ENCODE results near the gene TACR1. TPM values are rescaled to one million over a fixed set of nuclear protein-coding genes. Genes with fewer than 3 reads are reported as not detected.
"Not testable (repeated sequence)": the region's sequence is repeated elsewhere in the genome, so short reads cannot be mapped to it uniquely, and the experiment has no call there.

The TACR1 gene
- total and polyA plus RNA-seq, 3 experiments from 2014 or later: not detected

- no peak overlapping the region for H3K4me3 ChIP-seq (ENCODE audit: low read length)
- H3K9me3 ChIP-seq (ENCODE audit: low read length): no peaks in the 10 kb centered on the region
- H3K27me3 Mint-ChIP-seq: peaks cover 0 to 1% of the 10 kb centered on the region in 2 donors
- H3K27ac ChIP-seq (ENCODE audit: low read depth, low read length): no peak overlapping the region
- ChIA-PET POLR2A (no interaction called here), CTCF (no interaction called here)
- no peaks in the 10 kb centered on the region for H3K4me1 ChIP-seq (ENCODE audit: insufficient read depth, low read length)
- H3K27ac Mint-ChIP-seq: no peak overlapping the region
- no peak overlapping the region for H3K4me3 Mint-ChIP-seq
- H3K36me3 ChIP-seq (ENCODE audit: insufficient read depth, low read length): no peaks in the 10 kb centered on the region
- H3K36me3 Mint-ChIP-seq: no peaks in the 10 kb centered on the region
- no peaks in the 10 kb centered on the region for H3K4me1 Mint-ChIP-seq
- peaks cover 0 to 9% (median 7%) of the 10 kb centered on the region in 5 donors for H3K9me3 Mint-ChIP-seq
- DNase-seq: no peak
- H3K27me3 ChIP-seq (ENCODE audit: insufficient read depth, low read length, poor library complexity, severe bottlenecking): no peaks in the 10 kb centered on the region
Measured at GRCh38 chr2:75155115-75155514, 44.2 kb downstream of the TACR1 start.

GRCh38 chr2:75153221-75153620 is 46.1 kb downstream of the TACR1 start:
- no peaks in the 10 kb centered on the region for H3K4me1 Mint-ChIP-seq
- no peak overlapping the region for H3K27ac Mint-ChIP-seq
- no peaks in the 10 kb centered on the region for H3K36me3 Mint-ChIP-seq
- POLR2A ChIA-PET: no interaction called here
- no peaks in the 10 kb centered on the region for H3K4me1 ChIP-seq (ENCODE audit: insufficient read depth, low read length)
- H3K27me3 Mint-ChIP-seq: no peaks in the 10 kb centered on the region
- H3K27me3 ChIP-seq (ENCODE audit: insufficient read depth, low read length, poor library complexity, severe bottlenecking): no peaks in the 10 kb centered on the region
- CTCF ChIA-PET: no interaction called here
- DNase-seq: no peak
- no peak overlapping the region for H3K27ac ChIP-seq (ENCODE audit: low read depth, low read length)
- H3K9me3 Mint-ChIP-seq: peaks cover 0 to 15% (median 7%) of the 10 kb centered on the region in 5 donors
- H3K4me3 Mint-ChIP-seq: no peak overlapping the region
- no peaks in the 10 kb centered on the region for H3K36me3 ChIP-seq (ENCODE audit: insufficient read depth, low read length)
- no peaks in the 10 kb centered on the region for H3K9me3 ChIP-seq (ENCODE audit: low read length)
- H3K4me3 ChIP-seq (ENCODE audit: low read length): no peak overlapping the region

GRCh38 chr2:75152243-75152642 is 47.1 kb downstream of the TACR1 start:
- not testable (repeated sequence) for H3K4me3 ChIP-seq (ENCODE audit: low read length); H3K27ac Mint-ChIP-seq

GRCh38 chr2:75147884-75148283 is 51.4 kb downstream of the TACR1 start:
- H3K27ac ChIP-seq (ENCODE audit: low read depth, low read length); H3K36me3 ChIP-seq (ENCODE audit: insufficient read depth, low read length); H3K4me3 ChIP-seq (ENCODE audit: low read length); H3K4me3 Mint-ChIP-seq; H3K4me1 ChIP-seq (ENCODE audit: insufficient read depth, low read length); H3K27me3 Mint-ChIP-seq; DNase-seq; H3K36me3 Mint-ChIP-seq; H3K4me1 Mint-ChIP-seq; H3K9me3 ChIP-seq (ENCODE audit: low read length); POLR2A ChIA-PET; H3K27me3 ChIP-seq (ENCODE audit: insufficient read depth, low read length, poor library complexity, severe bottlenecking); H3K27ac Mint-ChIP-seq; CTCF ChIA-PET: not testable (repeated sequence)
- peaks cover 0 to 17% (median 7%) of the 10 kb centered on the region in 5 donors for H3K9me3 Mint-ChIP-seq

More at GRCh38 chr2:75152243-75152642, 47.1 kb downstream of the TACR1 start:
- H3K4me1 Mint-ChIP-seq; H3K27me3 ChIP-seq (ENCODE audit: insufficient read depth, low read length, poor library complexity, severe bottlenecking); H3K4me3 Mint-ChIP-seq; DNase-seq; H3K27me3 Mint-ChIP-seq; H3K36me3 Mint-ChIP-seq; H3K4me1 ChIP-seq (ENCODE audit: insufficient read depth, low read length); H3K9me3 ChIP-seq (ENCODE audit: low read length); H3K27ac ChIP-seq (ENCODE audit: low read depth, low read length); POLR2A ChIA-PET; H3K36me3 ChIP-seq (ENCODE audit: insufficient read depth, low read length); CTCF ChIA-PET: not testable (repeated sequence)
- H3K9me3 Mint-ChIP-seq: peaks cover 0 to 17% (median 7%) of the 10 kb centered on the region in 5 donors

- H3K4me3 Mint-ChIP-seq: no peak overlapping the region
- H3K27me3 ChIP-seq (ENCODE audit: insufficient read depth, low read length, poor library complexity, severe bottlenecking): no peaks in the 10 kb centered on the region
- CTCF ChIA-PET: no interaction called here
- POLR2A ChIA-PET: no interaction called here
- no peak overlapping the region for H3K27ac Mint-ChIP-seq
- H3K9me3 ChIP-seq (ENCODE audit: low read length): no peaks in the 10 kb centered on the region
- H3K27me3 Mint-ChIP-seq: peaks cover 0 to 3% of the 10 kb centered on the region in 2 donors
- no peaks in the 10 kb centered on the region for H3K4me1 ChIP-seq (ENCODE audit: insufficient read depth, low read length)
- H3K4me1 Mint-ChIP-seq: no peaks in the 10 kb centered on the region
- no peak for DNase-seq
- H3K9me3 Mint-ChIP-seq: peaks cover 0 to 15% (median 5%) of the 10 kb centered on the region in 5 donors
- H3K4me3 ChIP-seq (ENCODE audit: low read length): no peak overlapping the region
- H3K36me3 ChIP-seq (ENCODE audit: insufficient read depth, low read length): no peaks in the 10 kb centered on the region
- no peaks in the 10 kb centered on the region for H3K36me3 Mint-ChIP-seq
- H3K27ac ChIP-seq (ENCODE audit: low read depth, low read length): no peak overlapping the region
Measured at GRCh38 chr2:75146606-75147332, 52.6 kb downstream of the TACR1 start.

- H3K9me3 ChIP-seq (ENCODE audit: low read length); H3K4me1 Mint-ChIP-seq; H3K27me3 ChIP-seq (ENCODE audit: insufficient read depth, low read length, poor library complexity, severe bottlenecking); H3K4me3 Mint-ChIP-seq; H3K36me3 Mint-ChIP-seq; H3K36me3 ChIP-seq (ENCODE audit: insufficient read depth, low read length); H3K4me1 ChIP-seq (ENCODE audit: insufficient read depth, low read length); H3K4me3 ChIP-seq (ENCODE audit: low read length); DNase-seq; CTCF ChIA-PET; POLR2A ChIA-PET; H3K27ac ChIP-seq (ENCODE audit: low read depth, low read length); H3K27ac Mint-ChIP-seq; H3K27me3 Mint-ChIP-seq: not testable (repeated sequence)
- H3K9me3 Mint-ChIP-seq: peaks cover 0 to 15% (median 5%) of the 10 kb centered on the region in 5 donors
Measured at GRCh38 chr2:75146221-75146605, 53.1 kb downstream of the TACR1 start.

GRCh38 chr2:75142081-75142480 is 57.2 kb downstream of the TACR1 start:
- POLR2A ChIA-PET: no interaction called here
- no peaks in the 10 kb centered on the region for H3K36me3 Mint-ChIP-seq
- no peak for DNase-seq
- H3K36me3 ChIP-seq (ENCODE audit: insufficient read depth, low read length): no peaks in the 10 kb centered on the region
- H3K9me3 ChIP-seq (ENCODE audit: low read length): no peaks in the 10 kb centered on the region
- H3K4me3 ChIP-seq (ENCODE audit: low read length): no peak overlapping the region
- H3K27ac Mint-ChIP-seq: no peak overlapping the region
- H3K27me3 ChIP-seq (ENCODE audit: insufficient read depth, low read length, poor library complexity, severe bottlenecking): no peaks in the 10 kb centered on the region
- H3K4me1 ChIP-seq (ENCODE audit: insufficient read depth, low read length): no peaks in the 10 kb centered on the region
- no peak overlapping the region for H3K4me3 Mint-ChIP-seq
- no peak overlapping the region for H3K27ac ChIP-seq (ENCODE audit: low read depth, low read length)
- H3K27me3 Mint-ChIP-seq: peaks cover 3 to 8% of the 10 kb centered on the region in 2 donors
- CTCF ChIA-PET: no interaction called here
- no peaks in the 10 kb centered on the region for H3K4me1 Mint-ChIP-seq
- no peaks in the 10 kb centered on the region for H3K9me3 Mint-ChIP-seq

GRCh38 chr2:75140288-75140687 is 59.0 kb downstream of the TACR1 start:
- Histone ChIP-seq H3K36me3 (ENCODE audit: insufficient read depth, low read length) (no peaks in the 10 kb centered on the region), H3K27ac (ENCODE audit: low read depth, low read length) (no peak overlapping the region), H3K4me1 (ENCODE audit: insufficient read depth, low read length) (no peaks in the 10 kb centered on the region), H3K9me3 (ENCODE audit: low read length) (no peaks in the 10 kb centered on the region), H3K4me3 (ENCODE audit: low read length) (no peak overlapping the region), H3K27me3 (ENCODE audit: insufficient read depth, low read length, poor library complexity, severe bottlenecking) (no peaks in the 10 kb centered on the region)
- Mint-ChIP-seq H3K4me3 (no peak overlapping the region), H3K27ac (no peak overlapping the region), H3K27me3 (peaks cover 8 to 9% of the 10 kb centered on the region in 2 donors), H3K36me3 (no peaks in the 10 kb centered on the region), H3K9me3 (no peaks in the 10 kb centered on the region), H3K4me1 (no peaks in the 10 kb centered on the region)
- POLR2A ChIA-PET: no interaction called here
- DNase-seq: no peak
- CTCF ChIA-PET: no interaction called here

GRCh38 chr2:75139171-75139570 is 60.1 kb downstream of the TACR1 start:
- Histone ChIP-seq H3K36me3 (ENCODE audit: insufficient read depth, low read length) (no peaks in the 10 kb centered on the region), H3K4me1 (ENCODE audit: insufficient read depth, low read length) (no peaks in the 10 kb centered on the region), H3K27ac (ENCODE audit: low read depth, low read length) (no peak overlapping the region), H3K4me3 (ENCODE audit: low read length) (no peak overlapping the region), H3K27me3 (ENCODE audit: insufficient read depth, low read length, poor library complexity, severe bottlenecking) (no peaks in the 10 kb centered on the region), H3K9me3 (ENCODE audit: low read length) (no peaks in the 10 kb centered on the region)
- no peaks in the 10 kb centered on the region for H3K9me3 Mint-ChIP-seq
- H3K4me1 Mint-ChIP-seq: no peaks in the 10 kb centered on the region
- no peak overlapping the region for H3K27ac Mint-ChIP-seq
- ChIA-PET CTCF (no interaction called here), POLR2A (no interaction called here)
- peaks cover 8 to 9% of the 10 kb centered on the region in 2 donors for H3K27me3 Mint-ChIP-seq
- no peak overlapping the region for H3K4me3 Mint-ChIP-seq
- no peak for DNase-seq
- no peaks in the 10 kb centered on the region for H3K36me3 Mint-ChIP-seq

All from CD8-positive, alpha-beta memory T cell (primary cell).